Neural progenitor cell (in vitro differentiated cells): ENCODE data around the gene IRX4. TPM values are rescaled to one million over a fixed set of nuclear protein-coding genes. Genes with fewer than 3 reads are reported as not detected.

Source experiments
- DNase-seq: peaks from one replicate; pipeline ENCODE4 v3.0.0-alpha.2; 2016; ENCODE audit warnings: low spot score
- H2AFZ ChIP-seq: fragments of 200-600 bp; sonication (generic); replicated peaks from 2 replicates; pipeline ENCODE4 v1.6.1; 2016; ENCODE audit warnings: antibody characterized with exemption
- H3F3A ChIP-seq: fragments of 200-600 bp; sonication (generic); 2 replicates; pipeline ENCODE4 v1.6.1; 2016; ENCODE audit warnings: antibody characterized with exemption, low read depth
- H3K27ac ChIP-seq: fragments of 200-600 bp; sonication (generic); 2 replicates; pipeline ENCODE4 v1.5.1; 2016; ENCODE audit warnings: mild to moderate bottlenecking
- H3K27me3 ChIP-seq: fragments of 200-600 bp; sonication (generic); 2 replicates; pipeline ENCODE4 v1.6.1; 2016; ENCODE audit warnings: mild to moderate bottlenecking, moderate library complexity
- H3K36me3 ChIP-seq: fragments of 200-600 bp; sonication (generic); 2 replicates; pipeline ENCODE4 v1.5.1; 2016
- H3K4me1 ChIP-seq: fragments of 200-600 bp; sonication (generic); 2 replicates; pipeline ENCODE4 v1.6.1; 2016; ENCODE audit warnings: mixed run types
- H3K4me2 ChIP-seq: fragments of 200-600 bp; sonication (generic); 2 replicates; pipeline ENCODE4 v1.6.1; 2016
- H3K4me3 ChIP-seq: fragments of 200-600 bp; sonication (generic); 2 replicates; pipeline ENCODE4 v1.5.1; 2016
- H3K79me2 ChIP-seq: fragments of 200-600 bp; sonication (generic); 2 replicates; pipeline ENCODE4 v1.6.1; 2016; ENCODE audit warnings: low read depth
- H3K9ac ChIP-seq: fragments of 200-600 bp; sonication (generic); 2 replicates; pipeline ENCODE4 v1.6.1; 2016
- H3K9me3 ChIP-seq: fragments of 200-600 bp; sonication (generic); 2 replicates; pipeline ENCODE4 v1.5.1; 2016; ENCODE audit warnings: low read depth
- H4K20me1 ChIP-seq: fragments of 200-600 bp; sonication (generic); 2 replicates; pipeline ENCODE4 v1.6.1; 2016; ENCODE audit warnings: low read depth
- H3K27ac Mint-ChIP-seq: 3 replicates; pipeline ENCODE4 v1.8.0; 2021; ENCODE audit warnings: mixed read lengths
- H3K27me3 Mint-ChIP-seq: 2 replicates; pipeline ENCODE4 v1.8.0; 2022; ENCODE audit warnings: low read depth, mild to moderate bottlenecking, inconsistent platforms, moderate library complexity, mixed read lengths; ENCODE audit not compliant: insufficient read depth
- H3K36me3 Mint-ChIP-seq: 3 replicates; pipeline ENCODE4 v1.8.0; 2021; ENCODE audit warnings: mixed read lengths
- H3K4me1 Mint-ChIP-seq: 3 replicates; pipeline ENCODE4 v1.8.0; 2021; ENCODE audit warnings: mixed read lengths
- H3K4me3 Mint-ChIP-seq: 3 replicates; pipeline ENCODE4 v1.8.0; 2021; ENCODE audit warnings: mild to moderate bottlenecking, moderate library complexity, mixed read lengths
- H3K9me3 Mint-ChIP-seq: 3 replicates; pipeline ENCODE4 v1.8.0; 2020; ENCODE audit warnings: mixed read lengths
- EZH2 ChIP-seq: fragments of 200-600 bp; sonication (generic); IDR thresholded peaks from 2 replicates; pipeline ENCODE4 v1.6.1; 2017; ENCODE audit warnings: antibody characterized with exemption, mild to moderate bottlenecking, moderate library complexity
- EZH2phosphoT487 ChIP-seq: fragments of 200-600 bp; sonication (generic); IDR thresholded peaks from 2 replicates; pipeline ENCODE4 v1.6.1; 2017; ENCODE audit warnings: antibody characterized with exemption
- total RNA-seq: library from RNA; depleted of rRNA; stranded (reverse); fragments of >200 nt; gene quantifications from 2 replicates; pipeline ENCODE4 v1.2.3, GENCODE V29; 2015; ENCODE audit warnings: low replicate concordance
- TF ChIP-seq, protein P1 (sequence below): fragments of 200-600 bp; sonication (generic); IDR thresholded peaks from 2 replicates; pipeline ENCODE4 v1.5.1; 2017; ENCODE audit warnings: antibody characterized with exemption, mild to moderate bottlenecking

The IRX4 gene
- total RNA-seq, 1 donor from 2014 or later = not detected

DNA sequence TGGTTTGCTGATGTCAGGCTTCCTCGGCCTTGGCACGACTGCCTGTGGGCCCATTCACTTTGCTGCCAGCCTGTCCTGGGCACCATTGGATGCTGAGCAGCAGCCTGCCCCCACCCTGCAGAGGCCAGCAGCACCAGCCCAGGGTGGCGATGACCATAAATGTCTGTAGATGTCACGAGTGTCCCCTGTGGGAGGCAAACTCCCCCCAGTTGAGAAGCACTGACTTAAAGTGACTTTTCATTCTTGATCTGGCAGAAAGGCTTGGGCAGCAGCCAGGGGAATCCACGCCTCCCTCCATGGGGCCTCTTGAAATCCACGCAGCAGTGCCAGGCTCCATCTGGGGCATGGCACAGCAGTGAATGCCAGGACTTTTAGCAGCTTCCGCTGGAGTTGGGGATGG, 21.8 kb downstream of the IRX4 start:
- Histone ChIP-seq H3K4me3 (no peak overlapping the region), H2AFZ (no peak overlapping the region), H3K4me2 (no peak overlapping the region), H3K36me3 (no peaks in the 10 kb centered on the region), H3K4me1 (no peaks in the 10 kb centered on the region), H3K9ac (no peak overlapping the region), H3K27me3 (peaks cover 27% of the 10 kb centered on the region), H3F3A (no peaks in the 10 kb centered on the region), H3K27ac (no peak overlapping the region), H3K79me2 (no peaks in the 10 kb centered on the region), H3K9me3 (no peaks in the 10 kb centered on the region), H4K20me1 (no peaks in the 10 kb centered on the region)
- Mint-ChIP-seq H3K27ac (no peak overlapping the region), H3K4me3 (no peak overlapping the region), H3K27me3 (peaks cover 15% of the 10 kb centered on the region), H3K36me3 (no peaks in the 10 kb centered on the region), H3K4me1 (peaks cover 15% of the 10 kb centered on the region), H3K9me3 (no peaks in the 10 kb centered on the region)
- DNase-seq = no peak
- TF ChIP-seq EZH2 = no peak
- TF ChIP-seq EZH2phosphoT487 = no peak
- TF ChIP-seq, protein P1, sequence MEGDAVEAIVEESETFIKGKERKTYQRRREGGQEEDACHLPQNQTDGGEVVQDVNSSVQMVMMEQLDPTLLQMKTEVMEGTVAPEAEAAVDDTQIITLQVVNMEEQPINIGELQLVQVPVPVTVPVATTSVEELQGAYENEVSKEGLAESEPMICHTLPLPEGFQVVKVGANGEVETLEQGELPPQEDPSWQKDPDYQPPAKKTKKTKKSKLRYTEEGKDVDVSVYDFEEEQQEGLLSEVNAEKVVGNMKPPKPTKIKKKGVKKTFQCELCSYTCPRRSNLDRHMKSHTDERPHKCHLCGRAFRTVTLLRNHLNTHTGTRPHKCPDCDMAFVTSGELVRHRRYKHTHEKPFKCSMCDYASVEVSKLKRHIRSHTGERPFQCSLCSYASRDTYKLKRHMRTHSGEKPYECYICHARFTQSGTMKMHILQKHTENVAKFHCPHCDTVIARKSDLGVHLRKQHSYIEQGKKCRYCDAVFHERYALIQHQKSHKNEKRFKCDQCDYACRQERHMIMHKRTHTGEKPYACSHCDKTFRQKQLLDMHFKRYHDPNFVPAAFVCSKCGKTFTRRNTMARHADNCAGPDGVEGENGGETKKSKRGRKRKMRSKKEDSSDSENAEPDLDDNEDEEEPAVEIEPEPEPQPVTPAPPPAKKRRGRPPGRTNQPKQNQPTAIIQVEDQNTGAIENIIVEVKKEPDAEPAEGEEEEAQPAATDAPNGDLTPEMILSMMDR = no peak

DNA sequence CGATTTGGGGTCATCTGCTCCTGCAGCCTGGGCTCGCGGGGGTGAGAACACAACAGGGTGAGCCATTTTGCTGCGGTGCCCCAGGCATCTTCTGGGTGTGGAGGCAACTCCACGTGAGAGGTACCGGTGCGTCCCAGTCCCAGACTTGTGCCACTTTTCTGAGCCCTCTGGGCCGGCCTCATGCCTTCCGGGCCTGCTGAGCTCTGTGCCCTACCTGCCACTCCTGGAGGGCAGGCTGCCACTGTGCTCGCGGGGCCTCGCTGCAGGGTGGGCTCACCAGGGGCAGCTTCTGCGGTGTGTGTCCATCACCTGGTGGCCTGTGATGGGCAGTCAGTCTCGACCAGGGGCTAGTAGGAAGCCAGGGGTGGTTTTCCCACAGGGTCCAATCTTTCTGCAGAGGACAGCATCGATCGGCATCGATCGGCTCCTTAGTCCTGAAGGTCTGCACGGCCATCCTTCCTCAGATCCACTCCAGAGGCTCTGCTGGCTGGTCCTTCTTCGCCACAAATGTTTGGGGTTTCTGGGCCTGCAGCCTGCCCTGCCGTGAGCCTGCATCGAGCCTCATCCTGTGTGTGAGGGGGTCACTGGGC, 22.6 kb downstream of the IRX4 start:
- H3K79me2 ChIP-seq = no peaks in the 10 kb centered on the region
- H2AFZ ChIP-seq = no peak overlapping the region
- no peaks in the 10 kb centered on the region for H3K9me3 ChIP-seq
- no peak overlapping the region for H3K4me3 ChIP-seq
- no peak overlapping the region for H3K9ac ChIP-seq
- Mint-ChIP-seq H3K4me1 (peaks cover 15% of the 10 kb centered on the region), H3K36me3 (no peaks in the 10 kb centered on the region), H3K27me3 (peaks cover 15% of the 10 kb centered on the region), H3K4me3 (no peak overlapping the region), H3K9me3 (no peaks in the 10 kb centered on the region), H3K27ac (no peak overlapping the region)
- no peak overlapping the region for H3K4me2 ChIP-seq
- TF ChIP-seq EZH2phosphoT487 (no peak), EZH2 (no peak)
- TF ChIP-seq, protein P1 = no peak
- no peaks in the 10 kb centered on the region for H3K4me1 ChIP-seq
- H3K27me3 ChIP-seq = peaks cover 26% of the 10 kb centered on the region
- H4K20me1 ChIP-seq = no peaks in the 10 kb centered on the region
- DNase-seq = no peak
- no peak overlapping the region for H3K27ac ChIP-seq
- no peaks in the 10 kb centered on the region for H3K36me3 ChIP-seq
- no peaks in the 10 kb centered on the region for H3F3A ChIP-seq

DNA sequence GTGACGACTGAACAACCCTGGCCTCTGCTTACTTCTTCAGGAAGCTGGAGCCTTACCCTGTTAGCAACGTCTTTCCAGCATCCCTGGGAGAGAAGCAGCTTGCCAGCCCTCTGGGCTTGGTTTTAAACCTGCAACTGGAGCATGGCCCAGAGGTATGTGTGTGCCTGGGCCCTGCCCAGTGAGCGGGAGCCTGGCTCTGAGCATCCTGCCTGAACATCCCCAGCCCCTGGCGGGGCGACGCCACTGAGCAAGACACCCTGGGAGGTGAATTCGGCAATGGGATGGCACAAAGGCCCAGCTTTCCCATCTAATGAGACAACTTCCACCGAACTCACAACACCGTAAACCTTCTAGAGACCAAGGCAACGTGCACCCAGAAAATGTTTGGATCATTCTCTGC, 23.6 kb downstream of the IRX4 start:
- H3F3A ChIP-seq = no peaks in the 10 kb centered on the region
- no peaks in the 10 kb centered on the region for H3K79me2 ChIP-seq
- no peak overlapping the region for H3K4me3 ChIP-seq
- H2AFZ ChIP-seq = no peak overlapping the region
- H3K4me1 ChIP-seq = no peaks in the 10 kb centered on the region
- TF ChIP-seq, protein P1 = no peak
- TF ChIP-seq EZH2phosphoT487 = no peak
- no peak for TF ChIP-seq EZH2
- peaks cover 26% of the 10 kb centered on the region for H3K27me3 ChIP-seq
- H3K4me3 Mint-ChIP-seq = no peak overlapping the region
- no peak overlapping the region for H3K27ac Mint-ChIP-seq
- peaks cover 14% of the 10 kb centered on the region for H3K4me1 Mint-ChIP-seq
- H3K4me2 ChIP-seq = no peak overlapping the region
- H3K9ac ChIP-seq = no peak overlapping the region
- H3K9me3 ChIP-seq = no peaks in the 10 kb centered on the region
- no peaks in the 10 kb centered on the region for H3K36me3 ChIP-seq
- no peaks in the 10 kb centered on the region for H4K20me1 ChIP-seq
- H3K36me3 Mint-ChIP-seq = no peaks in the 10 kb centered on the region
- peaks cover 18% of the 10 kb centered on the region for H3K27me3 Mint-ChIP-seq
- DNase-seq = no peak
- no peaks in the 10 kb centered on the region for H3K9me3 Mint-ChIP-seq
- no peak overlapping the region for H3K27ac ChIP-seq
